Measurements from ENCODE around the gene PVALB.

The PVALB gene

DNA sequence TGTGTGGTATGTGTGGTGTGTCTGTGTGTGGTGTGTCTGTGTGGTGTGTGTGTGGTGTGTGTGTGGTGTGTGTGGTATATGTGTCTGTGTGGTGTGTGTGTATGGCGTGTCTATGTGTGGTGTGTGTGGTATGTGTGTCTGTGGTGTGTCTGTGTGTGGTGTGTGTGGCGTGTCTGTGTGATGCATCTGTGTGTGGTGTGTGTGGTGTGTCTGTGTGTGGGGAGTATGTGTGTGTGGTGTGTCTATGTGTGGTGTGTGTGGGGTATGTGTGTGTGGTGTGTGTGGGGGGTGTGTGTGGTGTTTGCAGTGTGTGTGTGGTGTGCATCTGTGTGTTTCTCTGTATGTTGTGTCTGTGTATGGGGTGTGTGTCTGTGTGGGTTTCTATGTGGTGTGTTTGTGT, 7.8 kb upstream of the PVALB start:
- H3K4me1 ChIP-seq (ENCODE audit: control extremely low read depth in 1 of 4, control insufficient read depth in 4 of 4, insufficient read depth in 4 of 4, low read length in 3 of 4) = no peaks in the 10 kb centered on the region
- DNase-seq = no peak
- no peak overlapping the region for H3K27ac ChIP-seq (ENCODE audit: insufficient read depth in 1 of 2, low read depth in 1 of 2, low read length in 2 of 2, poor library complexity in 1 of 2, severe bottlenecking in 2 of 2)
- no peak overlapping the region for H3K4me3 ChIP-seq (ENCODE audit: control insufficient read depth in 1 of 7, extremely low read depth in 1 of 7, insufficient read depth in 4 of 7, low read depth in 2 of 7, low read length in 6 of 7)
- no peaks in the 10 kb centered on the region for H3K36me3 ChIP-seq (ENCODE audit: control insufficient read depth in 4 of 4, insufficient read depth in 4 of 4, low read length in 3 of 4)
- ChIA-PET POLR2A (no interaction called here), CTCF (no interaction called here)
- H3K27me3 ChIP-seq (replicated peaks in 2 of 5; ENCODE audit: control insufficient read depth in 4 of 5, insufficient read depth in 5 of 5, low read length in 4 of 5) = peaks cover 0 to 9% (median 8%) of the 10 kb centered on the region in 5 experiments
- H3K9me3 ChIP-seq (ENCODE audit: control extremely low read depth in 1 of 5, control insufficient read depth in 4 of 5, insufficient read depth in 2 of 5, low read depth in 1 of 5, low read length in 4 of 5) = no peaks in the 10 kb centered on the region
- 100% methylated on average over 2 of the region's 2 CpGs for WGBS (ENCODE audit: insufficient coverage)

DNA sequence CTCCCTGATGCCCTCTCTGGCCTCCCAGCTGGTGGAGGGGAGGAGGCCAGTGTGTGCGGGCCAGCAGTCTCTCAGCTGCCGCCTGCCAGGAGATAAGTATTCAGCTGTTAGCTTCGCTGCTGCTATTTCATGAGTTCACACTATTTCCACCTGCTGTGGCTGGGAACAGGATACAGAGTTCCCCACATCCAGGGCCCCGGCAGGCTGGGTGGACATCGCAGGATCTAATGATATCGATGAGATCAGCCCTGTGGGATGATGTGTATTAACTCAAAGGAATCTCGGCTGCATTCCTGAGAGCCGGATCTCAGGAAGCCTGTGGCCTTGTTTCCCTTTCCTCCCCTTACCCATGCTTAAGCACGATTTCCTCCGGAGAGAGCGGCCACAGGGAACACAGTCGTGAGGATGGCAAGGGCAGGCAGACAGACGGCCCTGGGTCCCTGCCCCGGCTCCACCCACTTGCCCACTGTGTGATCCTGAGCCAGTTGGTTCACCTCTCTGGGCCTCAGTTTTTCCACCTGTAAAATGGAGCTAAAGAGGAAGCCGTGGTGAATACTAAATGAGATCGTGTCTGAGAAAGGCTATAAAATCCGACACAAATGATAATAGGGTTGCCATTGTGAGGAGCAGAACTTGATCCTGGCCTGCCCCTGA, 6.5 kb upstream of the PVALB start:
- Histone ChIP-seq H3K27me3 (replicated peaks in 2 of 5; ENCODE audit: control insufficient read depth in 4 of 5, insufficient read depth in 5 of 5, low read length in 4 of 5) (peaks cover 2 to 21% (median 14%) of the 10 kb centered on the region in 5 experiments), H3K4me1 (ENCODE audit: control extremely low read depth in 1 of 4, control insufficient read depth in 4 of 4, insufficient read depth in 4 of 4, low read length in 3 of 4) (no peaks in the 10 kb centered on the region), H3K36me3 (ENCODE audit: control insufficient read depth in 4 of 4, insufficient read depth in 4 of 4, low read length in 3 of 4) (no peaks in the 10 kb centered on the region), H3K4me3 (ENCODE audit: control insufficient read depth in 1 of 7, extremely low read depth in 1 of 7, insufficient read depth in 4 of 7, low read depth in 2 of 7, low read length in 6 of 7) (no peak overlapping the region), H3K9me3 (ENCODE audit: control extremely low read depth in 1 of 5, control insufficient read depth in 4 of 5, insufficient read depth in 2 of 5, low read depth in 1 of 5, low read length in 4 of 5) (no peaks in the 10 kb centered on the region), H3K27ac (ENCODE audit: insufficient read depth in 1 of 2, low read depth in 1 of 2, low read length in 2 of 2, poor library complexity in 1 of 2, severe bottlenecking in 2 of 2) (no peak overlapping the region)
- 62% methylated on average over 14 of the region's 17 CpGs for WGBS (ENCODE audit: insufficient coverage)
- no peak for DNase-seq
- ChIA-PET POLR2A (no interaction called here), CTCF (interaction anchor here (1.4 to 1.5 kb wide), 2 partner anchors 30 to 33 kb away, joined by 3 to 4 read pairs; no protein-coding TSS in a partner anchor)

DNA sequence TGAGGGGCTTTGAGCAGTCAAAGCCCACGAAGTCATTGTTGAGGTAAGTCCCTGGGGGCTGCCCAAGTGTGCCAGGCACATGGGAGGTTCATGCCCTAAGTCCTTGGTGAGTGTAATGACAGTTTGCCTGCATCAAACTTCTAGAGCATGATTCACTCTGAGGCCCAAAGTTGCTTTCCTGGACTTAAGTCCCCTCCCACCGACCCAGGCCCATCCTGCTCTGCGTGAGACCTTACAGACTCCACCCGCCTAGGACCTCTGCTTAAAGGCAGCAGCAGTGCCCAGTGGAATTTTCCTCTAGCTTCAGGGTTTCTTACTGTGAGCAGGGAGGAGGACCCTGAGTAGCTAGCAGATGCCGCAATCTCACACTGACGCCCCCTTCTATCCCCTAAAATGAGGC, 5.7 kb upstream of the PVALB start:
- DNase-seq = no peak
- H3K36me3 ChIP-seq (ENCODE audit: control insufficient read depth in 4 of 4, insufficient read depth in 4 of 4, low read length in 3 of 4) = no peaks in the 10 kb centered on the region
- H3K4me1 ChIP-seq (ENCODE audit: control extremely low read depth in 1 of 4, control insufficient read depth in 4 of 4, insufficient read depth in 4 of 4, low read length in 3 of 4) = no peaks in the 10 kb centered on the region
- POLR2A ChIA-PET = no interaction called here
- H3K27me3 ChIP-seq (replicated peaks in 2 of 5; ENCODE audit: control insufficient read depth in 4 of 5, insufficient read depth in 5 of 5, low read length in 4 of 5) = peaks cover 5 to 28% (median 20%) of the 10 kb centered on the region in 5 experiments
- no peaks in the 10 kb centered on the region for H3K9me3 ChIP-seq (ENCODE audit: control extremely low read depth in 1 of 5, control insufficient read depth in 4 of 5, insufficient read depth in 2 of 5, low read depth in 1 of 5, low read length in 4 of 5)
- CTCF ChIA-PET = interaction anchor here (0.9 to 1.5 kb wide), 4 partner anchors 30 to 40 kb away, joined by 3 to 4 read pairs (median 3); no protein-coding TSS in a partner anchor
- H3K27ac ChIP-seq (ENCODE audit: insufficient read depth in 1 of 2, low read depth in 1 of 2, low read length in 2 of 2, poor library complexity in 1 of 2, severe bottlenecking in 2 of 2) = no peak overlapping the region
- WGBS (ENCODE audit: insufficient coverage) = 89% methylated on average over 3 of the region's 6 CpGs
- no peak overlapping the region for H3K4me3 ChIP-seq (ENCODE audit: control insufficient read depth in 1 of 7, extremely low read depth in 1 of 7, insufficient read depth in 4 of 7, low read depth in 2 of 7, low read length in 6 of 7)

DNA sequence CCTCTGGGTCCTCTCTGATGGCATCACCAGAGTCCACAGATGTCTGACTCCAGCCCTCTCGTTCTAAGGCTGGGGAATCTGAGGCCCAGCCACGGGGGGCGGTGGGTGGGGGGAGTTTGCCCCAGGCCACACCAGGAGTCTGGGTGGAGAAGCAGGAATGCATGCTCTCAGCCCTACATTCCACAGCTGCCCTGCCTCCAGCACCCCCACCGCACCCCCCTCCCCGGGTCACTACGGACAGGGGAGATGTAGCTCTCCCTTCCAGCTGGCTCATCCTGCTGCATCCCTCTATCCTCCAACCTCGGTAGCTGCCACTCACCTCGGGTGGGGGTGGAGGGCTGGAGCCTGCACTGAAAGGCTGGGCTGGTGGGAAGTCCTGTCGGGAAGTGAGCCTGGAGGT, 2.3 kb upstream of the PVALB start:
- CTCF ChIA-PET = interaction anchor here (0.9 to 1.5 kb wide), 2 partner anchors 36 to 37 kb away, joined by 3 read pairs; no protein-coding TSS in a partner anchor
- WGBS (ENCODE audit: insufficient coverage) = 34% methylated on average over 2 of the region's 9 CpGs
- peaks cover 5 to 63% (median 42%) of the 10 kb centered on the region in 5 experiments for H3K27me3 ChIP-seq (replicated peaks in 2 of 5; ENCODE audit: control insufficient read depth in 4 of 5, insufficient read depth in 5 of 5, low read length in 4 of 5)

DNA sequence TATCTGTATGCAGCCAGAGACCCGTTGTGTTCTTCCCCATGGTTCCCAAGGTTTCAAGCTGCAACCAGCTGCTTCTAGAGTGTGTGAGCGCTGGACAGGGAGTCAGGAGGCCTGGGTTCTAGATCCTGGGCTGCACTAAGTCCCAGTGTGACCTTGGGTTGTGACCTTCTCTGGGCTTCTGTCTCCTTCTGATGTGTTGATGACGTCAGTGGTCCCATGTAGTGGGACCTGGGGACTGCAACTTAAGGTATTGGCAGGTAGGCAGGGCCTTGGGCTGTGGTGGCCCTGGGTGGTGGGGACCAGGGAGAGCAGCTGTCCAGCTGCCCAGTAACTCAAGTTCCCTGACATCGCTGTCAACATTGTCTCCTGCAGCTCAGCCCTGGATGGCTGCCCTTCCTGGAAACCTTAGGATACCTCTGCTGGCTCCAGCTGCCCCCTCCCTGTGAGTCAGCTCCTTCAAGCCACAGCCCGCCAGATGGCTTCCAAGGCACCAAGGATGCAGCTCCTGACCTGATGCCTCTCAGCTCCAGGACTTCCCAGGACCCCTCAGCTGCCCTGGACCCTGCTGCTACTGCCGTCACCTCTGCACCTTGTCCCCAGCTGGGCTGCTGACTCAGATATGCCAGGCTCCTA, 1.3 kb upstream of the PVALB start:
- H3K27me3 ChIP-seq (replicated peaks in 2 of 5; ENCODE audit: control insufficient read depth in 4 of 5, insufficient read depth in 5 of 5, low read length in 4 of 5) = peaks cover 5 to 71% (median 43%) of the 10 kb centered on the region in 5 experiments
- ChIA-PET POLR2A (no interaction called here), CTCF (interaction anchor here (0.9 kb wide), 1 partner anchor 35 kb away, joined by 3 read pairs; no protein-coding TSS in a partner anchor)
- no peaks in the 10 kb centered on the region for H3K36me3 ChIP-seq (ENCODE audit: control insufficient read depth in 4 of 4, insufficient read depth in 4 of 4, low read length in 3 of 4)
- DNase-seq = no peak
- H3K4me3 ChIP-seq (ENCODE audit: control insufficient read depth in 1 of 7, extremely low read depth in 1 of 7, insufficient read depth in 4 of 7, low read depth in 2 of 7, low read length in 6 of 7) = no peak overlapping the region
- WGBS (ENCODE audit: insufficient coverage) = 88% methylated on average over 5 of the region's 6 CpGs
- no peak overlapping the region for H3K27ac ChIP-seq (ENCODE audit: insufficient read depth in 1 of 2, low read depth in 1 of 2, low read length in 2 of 2, poor library complexity in 1 of 2, severe bottlenecking in 2 of 2)
- H3K4me1 ChIP-seq (ENCODE audit: control extremely low read depth in 1 of 4, control insufficient read depth in 4 of 4, insufficient read depth in 4 of 4, low read length in 3 of 4) = peaks cover 0 to 18% (median 16%) of the 10 kb centered on the region in 4 experiments
- no peaks in the 10 kb centered on the region for H3K9me3 ChIP-seq (ENCODE audit: control extremely low read depth in 1 of 5, control insufficient read depth in 4 of 5, insufficient read depth in 2 of 5, low read depth in 1 of 5, low read length in 4 of 5)

More for the DNA sequence above, 2.3 kb upstream of the PVALB start:
- H3K4me3 ChIP-seq (ENCODE audit: control insufficient read depth in 1 of 7, extremely low read depth in 1 of 7, insufficient read depth in 4 of 7, low read depth in 2 of 7, low read length in 6 of 7) = no peak overlapping the region
- H3K4me1 ChIP-seq (ENCODE audit: control extremely low read depth in 1 of 4, control insufficient read depth in 4 of 4, insufficient read depth in 4 of 4, low read length in 3 of 4) = peaks cover 0 to 18% (median 16%) of the 10 kb centered on the region in 4 experiments
- H3K27ac ChIP-seq (ENCODE audit: insufficient read depth in 1 of 2, low read depth in 1 of 2, low read length in 2 of 2, poor library complexity in 1 of 2, severe bottlenecking in 2 of 2) = no peak overlapping the region
- POLR2A ChIA-PET = no interaction called here
- no peaks in the 10 kb centered on the region for H3K9me3 ChIP-seq (ENCODE audit: control extremely low read depth in 1 of 5, control insufficient read depth in 4 of 5, insufficient read depth in 2 of 5, low read depth in 1 of 5, low read length in 4 of 5)
- no peak for DNase-seq
- H3K36me3 ChIP-seq (ENCODE audit: control insufficient read depth in 4 of 4, insufficient read depth in 4 of 4, low read length in 3 of 4) = no peaks in the 10 kb centered on the region

DNA sequence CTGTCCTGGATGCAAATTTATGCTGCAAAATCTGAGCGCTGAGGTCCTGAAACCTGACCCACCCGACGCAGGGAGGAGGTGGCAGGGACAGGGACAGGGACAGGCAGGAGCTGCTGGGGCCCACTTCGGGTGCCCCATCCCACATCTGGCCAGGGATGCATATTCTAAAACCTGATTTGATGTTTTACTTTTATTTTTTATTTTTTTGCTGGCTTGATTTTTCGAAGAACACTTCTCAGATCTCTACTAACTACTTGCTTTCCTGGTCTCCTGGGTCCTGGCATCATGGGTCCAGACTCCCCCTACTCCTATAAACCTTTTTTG, 652 bp upstream of the PVALB start:
- no peak overlapping the region for H3K27ac ChIP-seq (ENCODE audit: insufficient read depth in 1 of 2, low read depth in 1 of 2, low read length in 2 of 2, poor library complexity in 1 of 2, severe bottlenecking in 2 of 2)
- no peak for DNase-seq
- ChIA-PET CTCF (no interaction called here), POLR2A (no interaction called here)
- WGBS (ENCODE audit: insufficient coverage) = 20% methylated on average over 3 of the region's 5 CpGs
- H3K9me3 ChIP-seq (ENCODE audit: control extremely low read depth in 1 of 5, control insufficient read depth in 4 of 5, insufficient read depth in 2 of 5, low read depth in 1 of 5, low read length in 4 of 5) = no peaks in the 10 kb centered on the region
- peak overlapping the region in 2 of 7 experiments; percentile 60 to 63 for H3K4me3 ChIP-seq (ENCODE audit: control insufficient read depth in 1 of 7, extremely low read depth in 1 of 7, insufficient read depth in 4 of 7, low read depth in 2 of 7, low read length in 6 of 7)
- peaks cover 0 to 18% (median 16%) of the 10 kb centered on the region in 4 experiments for H3K4me1 ChIP-seq (ENCODE audit: control extremely low read depth in 1 of 4, control insufficient read depth in 4 of 4, insufficient read depth in 4 of 4, low read length in 3 of 4)
- no peaks in the 10 kb centered on the region for H3K36me3 ChIP-seq (ENCODE audit: control insufficient read depth in 4 of 4, insufficient read depth in 4 of 4, low read length in 3 of 4)
- H3K27me3 ChIP-seq (replicated peaks in 2 of 5; ENCODE audit: control insufficient read depth in 4 of 5, insufficient read depth in 5 of 5, low read length in 4 of 5) = peaks cover 5 to 77% (median 45%) of the 10 kb centered on the region in 5 experiments

DNA sequence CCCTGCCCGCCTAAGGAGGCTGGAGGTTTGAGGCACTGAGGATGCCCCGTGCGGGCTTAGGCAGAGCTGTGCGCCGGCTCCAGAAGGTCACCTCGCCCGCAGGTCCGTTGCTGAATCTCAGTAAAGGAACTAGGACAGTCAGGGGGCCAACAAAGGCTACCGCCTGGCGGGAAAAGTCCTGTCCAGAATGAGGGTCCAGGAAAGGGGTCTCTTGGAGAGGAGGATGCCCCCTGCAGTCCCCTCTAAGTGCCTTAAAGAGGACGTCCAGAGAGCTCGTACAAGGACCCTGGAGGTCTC, 548 bp downstream of the PVALB start:
- ChIA-PET POLR2A (no interaction called here), CTCF (no interaction called here)
- H3K27me3 ChIP-seq (replicated peaks in 2 of 5; ENCODE audit: control insufficient read depth in 4 of 5, insufficient read depth in 5 of 5, low read length in 4 of 5) = peaks cover 5 to 77% (median 45%) of the 10 kb centered on the region in 5 experiments
- H3K4me1 ChIP-seq (ENCODE audit: control extremely low read depth in 1 of 4, control insufficient read depth in 4 of 4, insufficient read depth in 4 of 4, low read length in 3 of 4) = peaks cover 0 to 18% (median 16%) of the 10 kb centered on the region in 4 experiments
- no peak overlapping the region for H3K27ac ChIP-seq (ENCODE audit: insufficient read depth in 1 of 2, low read depth in 1 of 2, low read length in 2 of 2, poor library complexity in 1 of 2, severe bottlenecking in 2 of 2)
- WGBS (ENCODE audit: insufficient coverage) = 0% methylated on average over 12 of the region's 12 CpGs
- no peaks in the 10 kb centered on the region for H3K36me3 ChIP-seq (ENCODE audit: control insufficient read depth in 4 of 4, insufficient read depth in 4 of 4, low read length in 3 of 4)
- H3K4me3 ChIP-seq (ENCODE audit: control insufficient read depth in 1 of 7, extremely low read depth in 1 of 7, insufficient read depth in 4 of 7, low read depth in 2 of 7, low read length in 6 of 7) = peak overlapping the region in 5 of 7 experiments; percentile 34 to 63 (median 57)
- no peaks in the 10 kb centered on the region for H3K9me3 ChIP-seq (ENCODE audit: control extremely low read depth in 1 of 5, control insufficient read depth in 4 of 5, insufficient read depth in 2 of 5, low read depth in 1 of 5, low read length in 4 of 5)
- peak in 2 of 3 donors; percentile 32 to 40 for DNase-seq

Measured in common myeloid progenitor, CD34-positive (primary cell).